GM21737 (cell line): ENCODE results near the gene ACVR2B.
"Not testable (repeated sequence)": the region's sequence is repeated elsewhere in the genome, so short reads cannot be mapped to it uniquely, and the experiment has no call there.

Source experiments
- ATAC-seq: cut with Tn5 transposase; IDR thresholded peaks from one replicate; pipeline ENCODE4 v1.9.1; 2021; ENCODE audit warnings: mild to moderate bottlenecking, moderate library complexity; ENCODE audit not compliant: unreplicated experiment

The ACVR2B gene

GRCh38 chr3:38453075-38453912 lies at the start of gene ACVR2B:
TSS of gene ACVR2B (plus strand) at chr3:38453890. CDS start at chr3:38454323, 433 bp downstream.
- peak; percentile 65 for ATAC-seq

GRCh38 chr3:38404286-38404685 lies 49.4 kb upstream of the ACVR2B start:
- no peak for ATAC-seq

- no peak for ATAC-seq
These were observed 42.1 kb upstream of the ACVR2B start for GRCh38 chr3:38411591-38411990.

GRCh38 chr3:38420758-38421157 lies 32.9 kb upstream of the ACVR2B start:
- not testable (repeated sequence) for ATAC-seq

GRCh38 chr3:38421679-38422336 lies 31.9 kb upstream of the ACVR2B start:
- no peak for ATAC-seq

- ATAC-seq = not testable (repeated sequence)
These were observed 26.8 kb upstream of the ACVR2B start for GRCh38 chr3:38426798-38427426.

GRCh38 chr3:38432871-38433658 lies 20.6 kb upstream of the ACVR2B start:
- not testable (repeated sequence) for ATAC-seq

- ATAC-seq = not testable (repeated sequence)
These were observed 20.0 kb upstream of the ACVR2B start for GRCh38 chr3:38433661-38434060.

- ATAC-seq = not testable (repeated sequence)
These were observed 15.1 kb upstream of the ACVR2B start for GRCh38 chr3:38438436-38439069.

- ATAC-seq = not testable (repeated sequence)
These were observed 10.5 kb upstream of the ACVR2B start for GRCh38 chr3:38443205-38443604.

- no peak for ATAC-seq
These were observed 7.5 kb upstream of the ACVR2B start for GRCh38 chr3:38446085-38446686.

- ATAC-seq = no peak
These were observed 6.9 kb upstream of the ACVR2B start for GRCh38 chr3:38446812-38447211.

- no peak for ATAC-seq
These were observed 2.8 kb upstream of the ACVR2B start for GRCh38 chr3:38450853-38451252.

GRCh38 chr3:38453913-38454177 lies 155 bp downstream of the ACVR2B start:
- no peak for ATAC-seq

GRCh38 chr3:38454178-38454883 lies 641 bp downstream of the ACVR2B start:
- no peak for ATAC-seq

- ATAC-seq = no peak
These were observed 1.4 kb downstream of the ACVR2B start for GRCh38 chr3:38454884-38455638.

GRCh38 chr3:38455639-38456430 lies 2.1 kb downstream of the ACVR2B start:
- ATAC-seq = no peak
